ENCODE results near the gene PEX5L. TPM values are rescaled to one million over a fixed set of nuclear protein-coding genes. Genes with fewer than 3 reads are reported as not detected.

The PEX5L gene
- total RNA-seq, 2 donors from 2014 or later = 1.1 to 4.1 TPM

- H3K4me3 ChIP-seq = no peak overlapping the region
- no peak for TF ChIP-seq CTCF (IDR thresholded peaks at IDR 0.05)
- no peak for TF ChIP-seq POLR2A (IDR thresholded peaks at IDR 0.05)
- no peak for TF ChIP-seq POLR2AphosphoS5 (IDR thresholded peaks at IDR 0.05)
- no peaks in the 10 kb centered on the region for H3K9me3 ChIP-seq
- no peak overlapping the region for H3K27ac ChIP-seq
- intact Hi-C loops (cut with DNase I) = no loop called here
- WGBS = 48% methylated on average over 5 of the region's 5 CpGs
- H3K4me1 ChIP-seq (replicated peaks) = no peaks in the 10 kb centered on the region
- no peak for DNase-seq (ENCODE audit: low spot score)
- H3K27me3 ChIP-seq (replicated peaks; ENCODE audit: insufficient read depth) = peaks cover 3% of the 10 kb centered on the region
- no peaks in the 10 kb centered on the region for H3K36me3 ChIP-seq
These were observed 75.0 kb downstream of the PEX5L start for GRCh38 chr3:179961703-179962078.

- no peak overlapping the region for H3K4me3 ChIP-seq
- H3K4me1 ChIP-seq (replicated peaks) = no peaks in the 10 kb centered on the region
- no peak for DNase-seq (ENCODE audit: low spot score)
- H3K27me3 ChIP-seq (replicated peaks; ENCODE audit: insufficient read depth) = peaks cover 3% of the 10 kb centered on the region
- H3K9me3 ChIP-seq = no peaks in the 10 kb centered on the region
- no peaks in the 10 kb centered on the region for H3K36me3 ChIP-seq
- no peak for TF ChIP-seq CTCF (IDR thresholded peaks at IDR 0.05)
- no peak for TF ChIP-seq POLR2A (IDR thresholded peaks at IDR 0.05)
- intact Hi-C loops (cut with DNase I) = no loop called here
- 69% methylated on average over 6 of the region's 6 CpGs for WGBS
- H3K27ac ChIP-seq = no peak overlapping the region
These were observed 75.5 kb downstream of the PEX5L start for GRCh38 chr3:179961071-179961702.

- no peaks in the 10 kb centered on the region for H3K9me3 ChIP-seq
- 69% methylated on average over 9 of the region's 9 CpGs for WGBS
- intact Hi-C loops (cut with DNase I) = no loop called here
- DNase-seq (ENCODE audit: low spot score) = no peak
- H3K36me3 ChIP-seq = no peaks in the 10 kb centered on the region
- H3K4me1 ChIP-seq (replicated peaks) = no peaks in the 10 kb centered on the region
- no peak overlapping the region for H3K4me3 ChIP-seq
- no peak for TF ChIP-seq CTCF (IDR thresholded peaks at IDR 0.05)
- no peak for TF ChIP-seq POLR2A (IDR thresholded peaks at IDR 0.05)
- no peak for TF ChIP-seq POLR2AphosphoS5 (IDR thresholded peaks at IDR 0.05)
- H3K27ac ChIP-seq = no peak overlapping the region
- H3K27me3 ChIP-seq (replicated peaks; ENCODE audit: insufficient read depth) = no peaks in the 10 kb centered on the region
These were observed 78.0 kb downstream of the PEX5L start for GRCh38 chr3:179958759-179959158.

- 80% methylated on average over 2 of the region's 2 CpGs for WGBS
- Histone ChIP-seq H3K4me1 (replicated peaks) (no peaks in the 10 kb centered on the region), H3K4me3 (no peak overlapping the region), H3K36me3 (no peaks in the 10 kb centered on the region), H3K9me3 (no peaks in the 10 kb centered on the region), H3K27me3 (replicated peaks; ENCODE audit: insufficient read depth) (no peaks in the 10 kb centered on the region), H3K27ac (no peak overlapping the region)
- intact Hi-C loops (cut with DNase I) = no loop called here
- no peak for DNase-seq (ENCODE audit: low spot score)
- TF ChIP-seq CTCF (IDR thresholded peaks at IDR 0.05) = no peak
- TF ChIP-seq POLR2AphosphoS5 (IDR thresholded peaks at IDR 0.05) = no peak
- no peak for TF ChIP-seq POLR2A (IDR thresholded peaks at IDR 0.05)
These were observed 78.6 kb downstream of the PEX5L start for GRCh38 chr3:179958143-179958542.

GRCh38 chr3:179957264-179957845 is 79.4 kb downstream of the PEX5L start:
- Histone ChIP-seq H3K9me3 (no peaks in the 10 kb centered on the region), H3K4me1 (replicated peaks) (no peaks in the 10 kb centered on the region), H3K4me3 (no peak overlapping the region), H3K27me3 (replicated peaks; ENCODE audit: insufficient read depth) (no peaks in the 10 kb centered on the region), H3K36me3 (no peaks in the 10 kb centered on the region), H3K27ac (no peak overlapping the region)
- DNase-seq (ENCODE audit: low spot score) = no peak
- TF ChIP-seq CTCF (IDR thresholded peaks at IDR 0.05) = no peak
- intact Hi-C loops (cut with DNase I) = no loop called here
- WGBS = 28% methylated on average over 2 of the region's 2 CpGs

All from prostate gland (tissue), 2 donors.